Fibroblast of lung (primary cell): Measurements from ENCODE around the gene SMAP1.

Experiments used
- CTCF ChIP-seq, 2 donors: IDR thresholded peaks in 1 of 2; conservative IDR thresholded peaks in 1 of 2; 1 replicate in 1 of 2; 2 replicates in 1 of 2; pipeline ENCODE4 v1.5.1; 2011 to 2012; ENCODE audit warnings: low read length in 2 of 2, control low read depth in 1 of 2, inconsistent platforms in 1 of 2, low read depth in 1 of 2, mild to moderate bottlenecking in 1 of 2
- EZH2 ChIP-seq: IDR thresholded peaks from 2 replicates; pipeline ENCODE4 v1.5.1; 2012; ENCODE audit warnings: low read length, control low read depth, mild to moderate bottlenecking; ENCODE audit errors: missing control alignments

GRCh38 chr6:70666706-70667105 is 977 bp upstream of the SMAP1 start:
- no peak for TF ChIP-seq CTCF (conservative IDR thresholded peaks at IDR 0.05 in 1 of 2, IDR thresholded peaks at IDR 0.05 in 1 of 2; ENCODE audit: low read depth in 1 of 2, low read length in 2 of 2)
- no peak for TF ChIP-seq EZH2
